Measurements from ENCODE around the gene SEC24A.
"Not testable (repeated sequence)": the region's sequence is repeated elsewhere in the genome, so short reads cannot be mapped to it uniquely, and the experiment has no call there.

The SEC24A gene

GRCh38 chr5:134648425-134649162 is at the start of gene SEC24A:
Gene SEC24A, plus strand, starts transcription at chr5:134648785. Its CDS starts 292 bp downstream, at chr5:134649077.
- peak; percentile 94 for DNase-seq (ENCODE audit: low read depth)

GRCh38 chr5:134599820-134600219 is 48.8 kb upstream of the SEC24A start:
- DNase-seq (ENCODE audit: low read depth): not testable (repeated sequence)

GRCh38 chr5:134600600-134600999 is 48.0 kb upstream of the SEC24A start:
- DNase-seq (ENCODE audit: low read depth): peak; percentile 36

GRCh38 chr5:134603059-134603458 is 45.5 kb upstream of the SEC24A start:
- DNase-seq (ENCODE audit: low read depth): peak; percentile 59

GRCh38 chr5:134604908-134605307 is 43.7 kb upstream of the SEC24A start:
- DNase-seq (ENCODE audit: low read depth): no peak

GRCh38 chr5:134606726-134607125 is 41.9 kb upstream of the SEC24A start:
- DNase-seq (ENCODE audit: low read depth): no peak

- DNase-seq (ENCODE audit: low read depth): no peak
Measured at GRCh38 chr5:134608555-134608954, 40.0 kb upstream of the SEC24A start.

- DNase-seq (ENCODE audit: low read depth): no peak
Measured at GRCh38 chr5:134609232-134609851, 39.2 kb upstream of the SEC24A start.

GRCh38 chr5:134610725-134611124 is 37.9 kb upstream of the SEC24A start:
- no peak for DNase-seq (ENCODE audit: low read depth)

- no peak for DNase-seq (ENCODE audit: low read depth)
Measured at GRCh38 chr5:134611515-134611914, 37.1 kb upstream of the SEC24A start.

GRCh38 chr5:134614450-134615085 is 34.0 kb upstream of the SEC24A start:
- no peak for DNase-seq (ENCODE audit: low read depth)

- no peak for DNase-seq (ENCODE audit: low read depth)
Measured at GRCh38 chr5:134620634-134621033, 28.0 kb upstream of the SEC24A start.

- DNase-seq (ENCODE audit: low read depth): no peak
Measured at GRCh38 chr5:134625559-134625958, 23.0 kb upstream of the SEC24A start.

GRCh38 chr5:134626369-134627014 is 22.1 kb upstream of the SEC24A start:
- DNase-seq (ENCODE audit: low read depth): peak; percentile 13

- no peak for DNase-seq (ENCODE audit: low read depth)
Measured at GRCh38 chr5:134634227-134634626, 14.4 kb upstream of the SEC24A start.

- not testable (repeated sequence) for DNase-seq (ENCODE audit: low read depth)
Measured at GRCh38 chr5:134635366-134635765, 13.2 kb upstream of the SEC24A start.

GRCh38 chr5:134637116-134637721 is 11.4 kb upstream of the SEC24A start:
- DNase-seq (ENCODE audit: low read depth): no peak

- DNase-seq (ENCODE audit: low read depth): no peak
Measured at GRCh38 chr5:134638760-134639201, 9.8 kb upstream of the SEC24A start.

- no peak for DNase-seq (ENCODE audit: low read depth)
Measured at GRCh38 chr5:134642931-134643530, 5.6 kb upstream of the SEC24A start.

- peak; percentile 64 for DNase-seq (ENCODE audit: low read depth)
Measured at GRCh38 chr5:134647750-134648424, 698 bp upstream of the SEC24A start.

Data from ELR (cell line).